SK-N-SH (cell line): ENCODE measurements around the gene PPP1R12C.

Source experiments
- ELF1 ChIP-seq: IDR thresholded peaks from 2 replicates; pipeline ENCODE4 v1.4.0; 2012
- NFIC ChIP-seq: IDR thresholded peaks from 2 replicates; pipeline ENCODE4 v1.4.0; 2012; ENCODE audit warnings: borderline replicate concordance
- TF ChIP-seq, protein P1 (sequence below): fragments of 200-600 bp; sonication (generic); IDR thresholded peaks from 2 replicates; pipeline ENCODE4 v1.6.1; 2017; ENCODE audit warnings: antibody characterized with exemption, mild to moderate bottlenecking, moderate library complexity
- TF ChIP-seq, protein P2 (sequence below): IDR thresholded peaks from 2 replicates; pipeline ENCODE4 v1.6.1; 2012; ENCODE audit warnings: mild to moderate bottlenecking, low read depth, low read length, moderate library complexity

DNA sequence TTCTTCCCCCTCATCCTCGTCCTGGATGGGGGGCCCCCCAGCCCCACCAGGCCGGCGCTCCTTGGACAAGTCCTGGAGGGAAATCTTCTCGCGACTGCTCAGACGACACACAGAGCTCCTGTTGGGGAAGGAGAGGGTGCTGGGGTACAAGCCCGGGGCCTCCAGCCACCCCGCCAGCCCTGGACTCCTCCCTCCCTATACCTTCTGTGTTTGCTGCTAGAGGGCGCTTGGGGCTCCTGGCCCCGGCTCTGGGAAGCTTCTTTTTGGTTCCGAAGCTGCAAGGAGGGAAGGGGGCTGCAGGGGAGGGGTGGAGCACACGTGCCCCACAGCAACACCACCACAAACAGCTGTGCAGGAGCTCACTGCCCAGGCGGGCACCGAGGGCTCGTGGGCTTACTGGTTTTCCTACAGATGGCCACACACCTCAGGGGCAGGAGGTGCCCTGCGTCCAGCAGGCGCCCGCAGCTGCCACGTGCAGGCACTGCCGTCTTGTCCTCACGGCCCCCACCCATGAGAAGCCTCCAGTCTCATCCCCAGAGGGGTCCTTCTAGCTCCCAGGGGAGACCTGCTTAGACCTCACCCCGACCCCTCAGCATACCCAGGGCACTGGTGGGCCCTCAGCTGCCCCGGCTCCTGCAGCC lies 21.3 kb downstream of the PPP1R12C start:
- TF ChIP-seq NFIC (no peak), ELF1 (no peak)
- TF ChIP-seq, protein P1, sequence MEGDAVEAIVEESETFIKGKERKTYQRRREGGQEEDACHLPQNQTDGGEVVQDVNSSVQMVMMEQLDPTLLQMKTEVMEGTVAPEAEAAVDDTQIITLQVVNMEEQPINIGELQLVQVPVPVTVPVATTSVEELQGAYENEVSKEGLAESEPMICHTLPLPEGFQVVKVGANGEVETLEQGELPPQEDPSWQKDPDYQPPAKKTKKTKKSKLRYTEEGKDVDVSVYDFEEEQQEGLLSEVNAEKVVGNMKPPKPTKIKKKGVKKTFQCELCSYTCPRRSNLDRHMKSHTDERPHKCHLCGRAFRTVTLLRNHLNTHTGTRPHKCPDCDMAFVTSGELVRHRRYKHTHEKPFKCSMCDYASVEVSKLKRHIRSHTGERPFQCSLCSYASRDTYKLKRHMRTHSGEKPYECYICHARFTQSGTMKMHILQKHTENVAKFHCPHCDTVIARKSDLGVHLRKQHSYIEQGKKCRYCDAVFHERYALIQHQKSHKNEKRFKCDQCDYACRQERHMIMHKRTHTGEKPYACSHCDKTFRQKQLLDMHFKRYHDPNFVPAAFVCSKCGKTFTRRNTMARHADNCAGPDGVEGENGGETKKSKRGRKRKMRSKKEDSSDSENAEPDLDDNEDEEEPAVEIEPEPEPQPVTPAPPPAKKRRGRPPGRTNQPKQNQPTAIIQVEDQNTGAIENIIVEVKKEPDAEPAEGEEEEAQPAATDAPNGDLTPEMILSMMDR: no peak
- TF ChIP-seq, protein P2, sequence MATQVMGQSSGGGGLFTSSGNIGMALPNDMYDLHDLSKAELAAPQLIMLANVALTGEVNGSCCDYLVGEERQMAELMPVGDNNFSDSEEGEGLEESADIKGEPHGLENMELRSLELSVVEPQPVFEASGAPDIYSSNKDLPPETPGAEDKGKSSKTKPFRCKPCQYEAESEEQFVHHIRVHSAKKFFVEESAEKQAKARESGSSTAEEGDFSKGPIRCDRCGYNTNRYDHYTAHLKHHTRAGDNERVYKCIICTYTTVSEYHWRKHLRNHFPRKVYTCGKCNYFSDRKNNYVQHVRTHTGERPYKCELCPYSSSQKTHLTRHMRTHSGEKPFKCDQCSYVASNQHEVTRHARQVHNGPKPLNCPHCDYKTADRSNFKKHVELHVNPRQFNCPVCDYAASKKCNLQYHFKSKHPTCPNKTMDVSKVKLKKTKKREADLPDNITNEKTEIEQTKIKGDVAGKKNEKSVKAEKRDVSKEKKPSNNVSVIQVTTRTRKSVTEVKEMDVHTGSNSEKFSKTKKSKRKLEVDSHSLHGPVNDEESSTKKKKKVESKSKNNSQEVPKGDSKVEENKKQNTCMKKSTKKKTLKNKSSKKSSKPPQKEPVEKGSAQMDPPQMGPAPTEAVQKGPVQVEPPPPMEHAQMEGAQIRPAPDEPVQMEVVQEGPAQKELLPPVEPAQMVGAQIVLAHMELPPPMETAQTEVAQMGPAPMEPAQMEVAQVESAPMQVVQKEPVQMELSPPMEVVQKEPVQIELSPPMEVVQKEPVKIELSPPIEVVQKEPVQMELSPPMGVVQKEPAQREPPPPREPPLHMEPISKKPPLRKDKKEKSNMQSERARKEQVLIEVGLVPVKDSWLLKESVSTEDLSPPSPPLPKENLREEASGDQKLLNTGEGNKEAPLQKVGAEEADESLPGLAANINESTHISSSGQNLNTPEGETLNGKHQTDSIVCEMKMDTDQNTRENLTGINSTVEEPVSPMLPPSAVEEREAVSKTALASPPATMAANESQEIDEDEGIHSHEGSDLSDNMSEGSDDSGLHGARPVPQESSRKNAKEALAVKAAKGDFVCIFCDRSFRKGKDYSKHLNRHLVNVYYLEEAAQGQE: no peak
